Gastrocnemius medialis (tissue), 4 donors: ENCODE data around the gene CRISPLD2. TPM values are rescaled to one million over a fixed set of nuclear protein-coding genes. Genes with fewer than 3 reads are reported as not detected.

Source experiments
- ATAC-seq, 2 donors: fragments of 150-250 bp; one replicate each; pipeline ENCODE4 v1.9.1; 2016
- DNase-seq, 2 donors: peaks; one replicate each; pipeline ENCODE4 v3.0.0-alpha.2; 2019
- H3K27ac ChIP-seq, 4 donors: fragments of 200-600 bp; sonication (generic); 1 replicate in 1 of 4; 2 replicates in 3 of 4; pipeline ENCODE4 v1.5.1; 2016 to 2018; ENCODE audit warnings: mild to moderate bottlenecking in 2 of 4, moderate library complexity in 1 of 4
- H3K27me3 ChIP-seq, 3 donors: fragments of 200-600 bp; sonication (generic) in 2 of 3; 1 replicate in 1 of 3; 2 replicates in 2 of 3; pipeline versions ENCODE4 v1.5.1 to v1.6.0; 2016 to 2019; ENCODE audit warnings: mild to moderate bottlenecking in 1 of 3, moderate library complexity in 1 of 3
- H3K36me3 ChIP-seq, 2 donors: fragments of 200-600 bp; sonication (generic) in 1 of 2; one replicate each; pipeline ENCODE4 v1.5.1; 2017 to 2018
- H3K4me1 ChIP-seq, 2 donors: fragments of 200-600 bp; sonication (generic) in 1 of 2; one replicate each; pipeline ENCODE4 v1.5.1; 2016 to 2017; ENCODE audit warnings: mild to moderate bottlenecking in 2 of 2
- H3K4me3 ChIP-seq, 4 donors: fragments of 200-600 bp; sonication (generic) in 3 of 4; 1 replicate in 1 of 4; 2 replicates in 3 of 4; pipeline ENCODE4 v1.5.1; 2016 to 2019; ENCODE audit warnings: mild to moderate bottlenecking in 2 of 4
- H3K9me3 ChIP-seq, 3 donors: fragments of 200-600 bp; sonication (generic) in 2 of 3; 1 replicate in 1 of 3; 2 replicates in 2 of 3; pipeline ENCODE4 v1.5.1; 2016 to 2019
- POLR2A ChIP-seq, 2 donors: fragments of 450-650 bp; IDR thresholded peaks; one replicate each; pipeline ENCODE4 v1.6.1; 2017; ENCODE audit warnings: antibody characterized with exemption in 2 of 2, mild to moderate bottlenecking in 2 of 2, moderate library complexity in 2 of 2
- in situ Hi-C, 4 donors: fragments of 200-750 bp; cut with MboI; loops; one replicate each; pipeline versions ENCODE4 v1.15.0 to v1.8.0; 2017; ENCODE audit warnings: low sequenced_read_pairs in 4 of 4
- intact Hi-C: fragments of 100-400 bp; cut with DNase I; formaldehyde crosslinking; loops from one replicate; pipeline ENCODE4 v1.15.1; 2023; ENCODE audit warnings: low total_unique reads
- total RNA-seq, 4 donors: library from RNA; depleted of rRNA; stranded (reverse); fragments of >200 nt; gene quantifications; one replicate each; pipeline versions ENCODE4 v1.1.0 to v1.2.3, GENCODE V29; 2016
- TF ChIP-seq, protein P1 (sequence below), 5 experiments: fragments of 450-650 bp in 3 of 5; fragments of 200-600 bp in 2 of 5; sonication (generic) in 2 of 5; IDR thresholded peaks in 4 of 5; conservative IDR thresholded peaks in 1 of 5; 1 replicate in 4 of 5; 2 replicates in 1 of 5; pipeline ENCODE4 v1.5.1; 2016 to 2019; ENCODE audit warnings: antibody characterized with exemption in 5 of 5, mild to moderate bottlenecking in 3 of 5, moderate library complexity in 3 of 5

CRISPLD2 gene
- total RNA-seq, 4 donors from 2014 or later: 26.1 to 50.1 (median 39.0) TPM

DNA sequence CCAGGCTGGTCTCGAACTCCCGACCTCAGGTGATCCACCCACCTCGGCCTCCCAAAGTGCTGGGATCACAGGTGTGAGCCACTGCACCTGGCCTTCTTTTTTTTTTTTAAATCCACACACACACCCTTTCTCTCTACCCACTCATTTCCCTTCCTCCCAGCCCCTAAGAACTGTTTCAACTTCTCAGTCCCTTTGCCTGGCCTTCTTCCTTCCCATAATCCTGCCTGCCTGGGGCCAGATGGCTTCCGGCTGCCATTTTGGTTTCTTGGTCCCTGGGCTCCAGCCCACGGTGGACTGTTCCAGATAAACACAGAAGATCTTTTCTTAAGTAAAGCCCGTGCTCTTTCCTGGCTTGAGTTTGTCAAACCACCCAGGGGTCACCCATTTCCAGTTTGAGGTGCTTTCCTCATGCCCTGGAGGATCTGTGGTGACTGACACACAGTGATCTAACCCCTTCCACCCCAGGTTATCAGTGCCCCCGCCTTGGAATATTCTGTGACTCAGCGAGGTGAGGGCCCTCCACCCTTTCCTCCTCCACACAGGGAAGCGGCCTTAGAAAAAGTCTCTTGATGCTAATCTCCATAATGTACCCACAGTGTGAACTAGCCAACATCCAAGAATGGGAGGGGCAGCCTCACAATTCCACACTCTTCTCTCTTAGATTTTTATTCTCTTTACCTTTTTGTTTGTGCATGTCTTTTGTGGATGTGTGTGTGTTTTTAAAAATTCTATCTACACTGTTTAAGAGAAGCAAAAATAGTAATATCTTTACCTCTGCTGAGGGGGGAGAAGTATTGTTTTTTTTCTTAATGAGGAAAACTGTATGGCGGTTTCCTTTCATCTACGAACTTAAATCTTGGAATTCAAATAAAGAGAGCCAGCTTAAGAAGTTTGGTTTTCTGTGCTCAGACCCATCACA is 60.0 kb downstream of the CRISPLD2 start:
- no peak overlapping the region for H3K4me3 ChIP-seq
- H3K9me3 ChIP-seq: no peaks in the 10 kb centered on the region
- TF ChIP-seq, protein P1, sequence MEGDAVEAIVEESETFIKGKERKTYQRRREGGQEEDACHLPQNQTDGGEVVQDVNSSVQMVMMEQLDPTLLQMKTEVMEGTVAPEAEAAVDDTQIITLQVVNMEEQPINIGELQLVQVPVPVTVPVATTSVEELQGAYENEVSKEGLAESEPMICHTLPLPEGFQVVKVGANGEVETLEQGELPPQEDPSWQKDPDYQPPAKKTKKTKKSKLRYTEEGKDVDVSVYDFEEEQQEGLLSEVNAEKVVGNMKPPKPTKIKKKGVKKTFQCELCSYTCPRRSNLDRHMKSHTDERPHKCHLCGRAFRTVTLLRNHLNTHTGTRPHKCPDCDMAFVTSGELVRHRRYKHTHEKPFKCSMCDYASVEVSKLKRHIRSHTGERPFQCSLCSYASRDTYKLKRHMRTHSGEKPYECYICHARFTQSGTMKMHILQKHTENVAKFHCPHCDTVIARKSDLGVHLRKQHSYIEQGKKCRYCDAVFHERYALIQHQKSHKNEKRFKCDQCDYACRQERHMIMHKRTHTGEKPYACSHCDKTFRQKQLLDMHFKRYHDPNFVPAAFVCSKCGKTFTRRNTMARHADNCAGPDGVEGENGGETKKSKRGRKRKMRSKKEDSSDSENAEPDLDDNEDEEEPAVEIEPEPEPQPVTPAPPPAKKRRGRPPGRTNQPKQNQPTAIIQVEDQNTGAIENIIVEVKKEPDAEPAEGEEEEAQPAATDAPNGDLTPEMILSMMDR (IDR thresholded peaks at IDR 0.05 in 4 of 5, conservative IDR thresholded peaks at IDR 0.05 in 1 of 5): no peak
- no peak for TF ChIP-seq POLR2A (IDR thresholded peaks at IDR 0.05)
- H3K4me1 ChIP-seq: peaks cover 5 to 6% of the 10 kb centered on the region in 2 donors
- in situ Hi-C loops: no loop called here
- no peaks in the 10 kb centered on the region for H3K27me3 ChIP-seq
- intact Hi-C loops: no loop called here
- DNase-seq (no peak), ATAC-seq (no peak)
- no peaks in the 10 kb centered on the region for H3K36me3 ChIP-seq
- H3K27ac ChIP-seq: no peak overlapping the region

DNA sequence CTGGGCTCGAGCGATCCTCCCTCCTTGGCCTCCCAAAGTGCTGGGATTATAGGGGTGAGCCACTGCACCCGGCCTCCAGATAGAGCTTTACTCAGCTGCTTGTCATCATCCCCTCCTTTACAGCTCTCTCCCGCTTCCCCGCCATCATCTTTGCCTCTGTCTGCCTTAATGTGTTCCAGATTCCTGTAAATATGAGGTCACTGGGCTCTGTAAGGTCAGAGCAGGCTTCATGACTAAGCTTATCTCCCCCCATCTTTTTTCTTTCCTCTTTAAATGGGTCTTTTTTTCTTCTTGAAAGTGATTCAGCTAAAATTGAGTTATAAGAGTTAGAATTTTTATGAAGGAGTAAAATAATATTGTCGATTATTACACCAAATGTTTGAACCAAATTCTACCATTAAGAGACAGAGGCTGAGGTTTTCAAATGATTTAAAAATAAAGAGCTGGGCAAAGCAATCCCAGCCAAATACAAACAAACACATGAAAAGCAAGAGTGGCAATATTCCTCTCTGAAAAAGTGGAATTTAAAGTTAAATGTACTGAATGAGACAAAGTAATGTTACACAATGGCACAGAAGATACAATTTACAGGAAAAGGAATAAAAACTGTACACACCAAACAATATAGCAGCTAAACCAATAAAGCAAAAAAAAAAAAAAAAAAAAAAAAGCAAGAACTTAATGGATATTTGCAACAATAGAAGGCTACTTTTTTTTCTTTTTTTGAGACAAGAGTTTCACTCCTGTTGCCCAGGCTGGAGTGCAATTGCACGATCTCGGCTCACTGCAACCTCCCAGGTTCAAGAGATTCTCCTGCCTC is 62.1 kb downstream of the CRISPLD2 start:
- Histone ChIP-seq H3K36me3 (no peaks in the 10 kb centered on the region), H3K27me3 (no peaks in the 10 kb centered on the region), H3K27ac (no peak overlapping the region), H3K4me1 (peaks cover 6 to 7% of the 10 kb centered on the region in 2 donors), H3K4me3 (no peak overlapping the region), H3K9me3 (no peaks in the 10 kb centered on the region)
- no peak for DNase-seq
- TF ChIP-seq, protein P1 (IDR thresholded peaks at IDR 0.05 in 4 of 5, conservative IDR thresholded peaks at IDR 0.05 in 1 of 5): no peak
- no peak for TF ChIP-seq POLR2A (IDR thresholded peaks at IDR 0.05)
- intact Hi-C loops: no loop called here
- ATAC-seq: no peak
- in situ Hi-C loops: no loop called here

DNA sequence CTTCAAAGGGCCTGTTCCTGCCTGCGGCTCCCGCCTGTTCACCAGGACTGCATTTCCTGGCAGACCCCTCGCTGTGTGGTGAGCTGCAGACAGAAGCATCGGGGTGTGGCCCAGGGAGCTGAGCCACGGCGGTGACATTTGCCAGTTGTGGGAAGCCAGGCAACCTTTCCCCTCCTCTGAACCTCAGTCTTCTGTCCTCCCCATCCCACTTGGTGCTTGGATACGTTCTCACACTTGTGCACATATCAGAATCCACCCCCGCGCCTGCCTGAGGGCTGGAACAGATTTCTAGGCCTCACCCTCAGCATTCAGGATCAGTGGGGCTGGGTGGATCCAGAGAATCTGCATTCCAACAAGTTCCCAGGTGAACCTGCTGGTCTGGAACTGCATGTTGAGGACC is 63.5 kb downstream of the CRISPLD2 start:
- intact Hi-C loops: no loop called here
- H3K4me3 ChIP-seq: no peak overlapping the region
- H3K36me3 ChIP-seq: no peaks in the 10 kb centered on the region
- no peak for TF ChIP-seq POLR2A (IDR thresholded peaks at IDR 0.05)
- TF ChIP-seq, protein P1 (IDR thresholded peaks at IDR 0.05 in 4 of 5, conservative IDR thresholded peaks at IDR 0.05 in 1 of 5): no peak
- no peak for DNase-seq
- in situ Hi-C loops: no loop called here
- no peaks in the 10 kb centered on the region for H3K27me3 ChIP-seq
- H3K9me3 ChIP-seq: no peaks in the 10 kb centered on the region
- H3K27ac ChIP-seq: no peak overlapping the region
- no peak for ATAC-seq
- peaks cover 6 to 7% of the 10 kb centered on the region in 2 donors for H3K4me1 ChIP-seq

DNA sequence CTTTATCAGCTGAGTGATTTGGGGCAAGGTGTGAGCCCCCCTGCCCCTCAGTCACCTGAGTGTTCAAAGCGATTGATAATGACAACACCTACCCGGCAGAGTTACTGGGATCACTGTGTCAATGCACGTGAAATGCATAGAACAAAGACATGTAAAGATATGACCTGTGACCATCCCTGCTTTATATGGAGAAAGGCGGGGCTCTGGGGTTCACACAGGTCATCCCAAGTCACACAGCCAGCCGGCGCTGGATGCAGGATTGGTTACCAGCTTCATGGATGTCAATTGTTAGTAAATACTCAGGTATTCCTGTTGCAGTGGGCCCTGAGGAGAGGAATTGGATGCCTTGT is 64.4 kb downstream of the CRISPLD2 start:
- ATAC-seq (no peak), DNase-seq (no peak)
- TF ChIP-seq POLR2A (IDR thresholded peaks at IDR 0.05): no peak
- TF ChIP-seq, protein P1 (IDR thresholded peaks at IDR 0.05 in 4 of 5, conservative IDR thresholded peaks at IDR 0.05 in 1 of 5): no peak
- H3K27me3 ChIP-seq: no peaks in the 10 kb centered on the region
- intact Hi-C loops (no loop called here), in situ Hi-C loops (no loop called here)
- no peaks in the 10 kb centered on the region for H3K9me3 ChIP-seq
- H3K27ac ChIP-seq: no peak overlapping the region
- no peaks in the 10 kb centered on the region for H3K36me3 ChIP-seq
- no peak overlapping the region for H3K4me3 ChIP-seq
- H3K4me1 ChIP-seq: peaks cover 6 to 7% of the 10 kb centered on the region in 2 donors
